Keratinocyte (primary cell): ENCODE results near the gene ZFPL1. TPM values are rescaled to one million over a fixed set of nuclear protein-coding genes. Genes with fewer than 3 reads are reported as not detected.

Experiments
- DNase-seq: peaks from one replicate; pipeline ENCODE4 v3.0.0-alpha.2; 2011; ENCODE audit warnings: low read depth, missing footprints, low spot score
- FAIRE-seq: peaks from 2 replicates; lab custom pipeline; 2011; peaks lifted over from hg19 to GRCh38; lab: Jason Lieb, UNC
- H2AFZ ChIP-seq: 2 replicates; pipeline ENCODE4 v1.6.0; 2012; ENCODE audit warnings: low read length, control low read depth, inconsistent platforms; ENCODE audit not compliant: control insufficient read depth
- H3K27ac ChIP-seq: 2 replicates; pipeline ENCODE4 v1.5.1; 2011; ENCODE audit warnings: low read length; ENCODE audit not compliant: control insufficient read depth, insufficient read depth
- H3K27me3 ChIP-seq: 3 replicates; pipeline ENCODE4 v1.6.0; 2011; ENCODE audit warnings: low read length; ENCODE audit not compliant: control insufficient read depth, insufficient read depth; ENCODE audit errors: extremely low read depth
- H3K36me3 ChIP-seq, 2 experiments: 2 replicates in 1 of 2; 3 replicates in 1 of 2; pipeline ENCODE4 v1.5.1; 2011; ENCODE audit warnings: low read length in 2 of 2, mild to moderate bottlenecking in 1 of 2; ENCODE audit not compliant: control insufficient read depth in 2 of 2, insufficient read depth in 2 of 2; ENCODE audit errors: extremely low read depth in 1 of 2
- H3K4me1 ChIP-seq: 3 replicates; pipeline ENCODE4 v1.5.1; 2011; ENCODE audit warnings: low read length; ENCODE audit not compliant: control insufficient read depth, insufficient read depth; ENCODE audit errors: extremely low read depth
- H3K4me2 ChIP-seq: 3 replicates; pipeline ENCODE4 v1.6.0; 2011; ENCODE audit warnings: low read depth, low read length; ENCODE audit not compliant: control insufficient read depth, insufficient read depth; ENCODE audit errors: extremely low read depth
- H3K4me3 ChIP-seq, 3 experiments: fragments of 200-600 bp in 1 of 3; sonication (generic) in 1 of 3; 2 replicates in 2 of 3; 3 replicates in 1 of 3; pipeline ENCODE4 v1.5.1; 2011 to 2016; ENCODE audit warnings: low read length in 3 of 3, mild to moderate bottlenecking in 3 of 3, control low read depth in 2 of 3, inconsistent platforms in 1 of 3, low read depth in 1 of 3, mixed read lengths in 1 of 3, mixed run types in 1 of 3, moderate library complexity in 1 of 3; ENCODE audit not compliant: control insufficient read depth in 2 of 3, insufficient read depth in 2 of 3; ENCODE audit errors: extremely low read depth in 1 of 3
- H3K79me2 ChIP-seq: 2 replicates; pipeline ENCODE4 v1.6.0; 2012; ENCODE audit warnings: low read length; ENCODE audit not compliant: control insufficient read depth, insufficient read depth
- H3K9ac ChIP-seq: 3 replicates; pipeline ENCODE4 v1.6.0; 2011; ENCODE audit warnings: low read length; ENCODE audit not compliant: control insufficient read depth, insufficient read depth; ENCODE audit errors: extremely low read depth
- H3K9me1 ChIP-seq: 3 replicates; pipeline ENCODE4 v1.6.0; 2011; ENCODE audit warnings: low read length; ENCODE audit not compliant: control insufficient read depth, insufficient read depth; ENCODE audit errors: extremely low read depth
- H3K9me3 ChIP-seq: 2 replicates; pipeline ENCODE4 v1.5.1; 2012; ENCODE audit warnings: low read depth, low read length; ENCODE audit not compliant: control insufficient read depth
- H4K20me1 ChIP-seq: 3 replicates; pipeline ENCODE4 v1.6.0; 2011; ENCODE audit warnings: low read length; ENCODE audit not compliant: control insufficient read depth, insufficient read depth; ENCODE audit errors: extremely low read depth
- CTCF ChIP-seq, 3 experiments: IDR thresholded peaks in 1 of 3; conservative IDR thresholded peaks in 1 of 3; optimal IDR thresholded peaks in 1 of 3; 2 replicates in 2 of 3; 3 replicates in 1 of 3; pipeline versions ENCODE3 to v1.5.1; 2011; ENCODE audit warnings: low read length in 3 of 3, mild to moderate bottlenecking in 3 of 3, moderate library complexity in 2 of 3, control low read depth in 1 of 3, inconsistent platforms in 1 of 3; ENCODE audit not compliant: insufficient read depth in 2 of 3; ENCODE audit errors: extremely low read depth in 1 of 3
- EZH2 ChIP-seq: IDR thresholded peaks from one replicate; pipeline ENCODE4 v1.6.1; 2012; ENCODE audit warnings: inconsistent platforms, mild to moderate bottlenecking, low read length, moderate library complexity
- dilution Hi-C: fragments of 300-500 bp; cut with MboI; formaldehyde crosslinking; loops from one replicate; pipeline ENCODE4 v1.7.0; 2020; ENCODE audit warnings: low sequenced_read_pairs; ENCODE audit not compliant: extremely low pct_ligation_motif_present
- polyA plus RNA-seq, 5 experiments: library from polyadenylated mRNA; depleted of rRNA in 3 of 5; stranded (reverse) in 3 of 5; stranded (forward) in 1 of 5; unstranded in 1 of 5; fragments of >200 nt; gene quantifications; 1 replicate in 1 of 5; 2 replicates in 3 of 5; 3 replicates in 1 of 5; pipeline versions ENCODE4 v1.2.1 to v1.2.3, GENCODE V29; 2011 to 2012; ENCODE audit warnings: missing spikeins in 2 of 5, low read depth in 1 of 5, low replicate concordance in 1 of 5

Gene ZFPL1
- polyA plus RNA-seq, 1 donor (not counting 4 experiments of a cell fraction or from before 2014, with no cell fraction given), result 15.0 TPM

GRCh38 chr11:65065851-65066250, 18.2 kb upstream of the ZFPL1 start:
- Histone ChIP-seq H2AFZ (no peak overlapping the region), H3K36me3 (no peaks in the 10 kb centered on the region), H3K27me3 (no peaks in the 10 kb centered on the region), H3K27ac (no peak overlapping the region), H3K4me3 (no peak overlapping the region), H4K20me1 (no peaks in the 10 kb centered on the region), H3K9ac (no peak overlapping the region), H3K4me2 (no peak overlapping the region), H3K9me1 (no peaks in the 10 kb centered on the region), H3K4me1 (no peaks in the 10 kb centered on the region), H3K9me3 (no peaks in the 10 kb centered on the region), H3K79me2 (no peaks in the 10 kb centered on the region)
- TF ChIP-seq CTCF (optimal IDR thresholded peaks at IDR 0.05 in 1 of 3, IDR thresholded peaks at IDR 0.05 in 1 of 3, conservative IDR thresholded peaks at IDR 0.05 in 1 of 3; ENCODE audit: extremely low read depth in 1 of 3, insufficient read depth in 2 of 3, low read length in 3 of 3) (no peak), EZH2 (no peak)
- DNase-seq, result no peak
- FAIRE-seq, result no peak
- dilution Hi-C loops, result no loop called here

- Histone ChIP-seq H3K79me2 (no peaks in the 10 kb centered on the region), H3K27me3 (no peaks in the 10 kb centered on the region), H3K9me3 (no peaks in the 10 kb centered on the region), H3K27ac (no peak overlapping the region), H3K9me1 (no peaks in the 10 kb centered on the region), H3K4me2 (no peak overlapping the region), H3K9ac (no peak overlapping the region), H3K36me3 (no peaks in the 10 kb centered on the region), H2AFZ (no peak overlapping the region), H4K20me1 (no peaks in the 10 kb centered on the region), H3K4me1 (no peaks in the 10 kb centered on the region), H3K4me3 (no peak overlapping the region)
- FAIRE-seq (no peak), DNase-seq (no peak)
- dilution Hi-C loops, result no loop called here
- TF ChIP-seq CTCF (optimal IDR thresholded peaks at IDR 0.05 in 1 of 3, IDR thresholded peaks at IDR 0.05 in 1 of 3, conservative IDR thresholded peaks at IDR 0.05 in 1 of 3; ENCODE audit: extremely low read depth in 1 of 3, insufficient read depth in 2 of 3, low read length in 3 of 3) (no peak), EZH2 (no peak)
Observed at GRCh38 chr11:65066315-65066714, 17.7 kb upstream of the ZFPL1 start.
